ENCODE results near the gene U2AF1L4. TPM values are rescaled to one million over a fixed set of nuclear protein-coding genes. Genes with fewer than 3 reads are reported as not detected.

The U2AF1L4 gene
- total RNA-seq, 4 donors from 2014 or later = 7.9 to 31.1 (median 20.9) TPM

DNA sequence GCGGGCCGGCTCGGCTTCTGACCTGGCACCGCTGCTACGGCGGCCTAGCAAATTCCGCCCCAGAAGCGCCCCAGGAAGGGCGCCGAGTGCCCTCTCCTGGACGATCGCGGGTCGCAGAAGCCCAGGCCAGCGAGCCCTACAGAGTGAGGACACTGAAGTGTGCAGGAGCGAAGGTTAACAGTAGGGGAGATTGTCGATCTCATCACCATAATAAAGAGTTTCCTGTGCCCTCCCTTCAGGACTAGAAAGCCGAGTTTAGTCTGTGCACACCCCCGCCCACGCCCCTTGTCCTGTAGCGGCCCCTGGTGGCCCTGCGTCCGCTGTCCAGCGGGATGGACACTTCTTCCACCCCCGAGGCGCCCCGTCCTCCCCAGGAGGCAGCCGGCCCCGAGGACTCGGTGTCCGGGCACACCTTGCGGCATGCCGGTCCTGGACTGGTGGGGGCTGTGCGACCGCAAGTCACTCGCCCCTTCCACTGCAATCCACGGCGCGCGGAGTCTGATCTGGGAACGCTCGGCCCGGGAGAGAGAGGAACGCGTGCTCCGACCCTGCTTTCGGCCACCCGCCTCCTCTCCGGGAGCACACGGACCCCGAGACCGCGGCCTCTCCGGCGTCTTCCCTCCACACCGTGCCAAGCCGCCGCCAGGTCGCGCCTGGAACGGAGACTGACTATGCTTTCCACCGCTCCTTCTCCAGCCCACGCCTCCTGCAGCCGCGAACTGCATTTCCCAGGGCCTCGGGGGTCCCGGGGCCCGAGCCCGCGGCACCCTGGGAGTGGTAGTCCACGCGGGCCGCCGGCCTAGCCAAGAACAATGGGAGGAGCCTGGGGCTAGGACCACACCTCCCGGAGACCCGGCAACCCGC, 28.2 kb downstream of the U2AF1L4 start:
- peak overlapping the region; percentile 76 to 98 (median 88) for H3K4me3 ChIP-seq
- H3K27ac ChIP-seq (replicated peaks in 1 of 4) = peak overlapping the region; percentile 83 to 94 (median 90)
- no peaks in the 10 kb centered on the region for H3K27me3 ChIP-seq
- peaks cover 14 to 26% (median 25%) of the 10 kb centered on the region in 4 donors for H3K36me3 ChIP-seq
- H3K4me1 ChIP-seq = peaks cover 24 to 46% (median 38%) of the 10 kb centered on the region in 4 donors
- no peaks in the 10 kb centered on the region for H3K9me3 ChIP-seq
- DNase-seq (ENCODE audit: extremely low spot score) = peak; percentile 97
- intact Hi-C loops (cut with DNase I) = loop anchor here (1.0 to 5.0 kb wide), 3 partner anchors 14 to 170 kb away; partner anchors contain the start of gene TMEM147
- TF ChIP-seq EP300 (IDR thresholded peaks at IDR 0.05) (no peak), POLR2A (IDR thresholded peaks at IDR 0.05; ENCODE audit: low read depth) (no peak), POLR2AphosphoS5 (IDR thresholded peaks at IDR 0.05) (peak; percentile 52 to 70)
- TF ChIP-seq, protein P1, sequence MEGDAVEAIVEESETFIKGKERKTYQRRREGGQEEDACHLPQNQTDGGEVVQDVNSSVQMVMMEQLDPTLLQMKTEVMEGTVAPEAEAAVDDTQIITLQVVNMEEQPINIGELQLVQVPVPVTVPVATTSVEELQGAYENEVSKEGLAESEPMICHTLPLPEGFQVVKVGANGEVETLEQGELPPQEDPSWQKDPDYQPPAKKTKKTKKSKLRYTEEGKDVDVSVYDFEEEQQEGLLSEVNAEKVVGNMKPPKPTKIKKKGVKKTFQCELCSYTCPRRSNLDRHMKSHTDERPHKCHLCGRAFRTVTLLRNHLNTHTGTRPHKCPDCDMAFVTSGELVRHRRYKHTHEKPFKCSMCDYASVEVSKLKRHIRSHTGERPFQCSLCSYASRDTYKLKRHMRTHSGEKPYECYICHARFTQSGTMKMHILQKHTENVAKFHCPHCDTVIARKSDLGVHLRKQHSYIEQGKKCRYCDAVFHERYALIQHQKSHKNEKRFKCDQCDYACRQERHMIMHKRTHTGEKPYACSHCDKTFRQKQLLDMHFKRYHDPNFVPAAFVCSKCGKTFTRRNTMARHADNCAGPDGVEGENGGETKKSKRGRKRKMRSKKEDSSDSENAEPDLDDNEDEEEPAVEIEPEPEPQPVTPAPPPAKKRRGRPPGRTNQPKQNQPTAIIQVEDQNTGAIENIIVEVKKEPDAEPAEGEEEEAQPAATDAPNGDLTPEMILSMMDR (IDR thresholded peaks at IDR 0.05) = peak; percentile 86 to 94 (median 90)
- whole genome bisulfite sequencing = under 1% methylated on average over 38 of the region's 77 CpGs

DNA sequence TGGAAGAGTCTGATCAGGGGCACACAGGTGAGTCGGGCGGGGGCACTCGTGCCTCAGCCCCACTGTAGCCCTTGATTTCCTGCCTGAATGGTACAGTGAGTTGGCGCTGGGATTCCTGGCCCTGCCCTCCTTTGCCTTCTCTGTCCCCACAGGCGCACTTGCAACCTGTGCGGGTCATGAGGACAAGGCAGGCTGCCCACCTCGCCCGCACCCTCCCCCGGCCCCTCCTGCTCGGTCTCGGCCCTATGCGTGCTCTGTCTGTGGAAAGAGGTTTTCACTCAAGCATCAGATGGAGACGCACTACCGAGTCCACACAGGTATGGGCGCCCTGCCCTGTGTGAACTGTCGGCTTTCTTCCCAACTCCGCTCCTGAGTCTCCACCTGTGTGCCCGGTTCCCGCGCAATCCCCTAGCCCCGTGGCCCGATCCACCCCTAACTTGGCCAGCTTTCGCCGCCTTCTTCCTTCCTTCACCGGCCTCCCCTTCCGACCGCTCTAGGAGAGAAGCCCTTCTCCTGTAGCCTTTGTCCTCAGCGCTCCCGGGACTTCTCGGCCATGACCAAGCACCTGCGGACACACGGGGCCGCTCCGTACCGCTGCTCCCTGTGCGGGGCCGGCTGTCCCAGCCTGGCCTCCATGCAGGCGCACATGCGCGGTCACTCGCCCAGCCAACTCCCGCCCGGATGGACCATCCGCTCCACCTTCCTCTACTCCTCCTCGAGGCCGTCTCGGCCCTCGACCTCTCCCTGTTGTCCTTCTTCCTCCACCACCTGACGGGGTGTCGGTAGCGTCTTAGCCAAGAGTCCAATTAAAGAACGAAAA, 29.0 kb downstream of the U2AF1L4 start:
- no peaks in the 10 kb centered on the region for H3K27me3 ChIP-seq
- peak overlapping the region; percentile 83 to 94 (median 90) for H3K27ac ChIP-seq (replicated peaks in 1 of 4)
- no peak for DNase-seq (ENCODE audit: extremely low spot score)
- TF ChIP-seq, protein P1 (IDR thresholded peaks at IDR 0.05) = no peak
- TF ChIP-seq POLR2AphosphoS5 (IDR thresholded peaks at IDR 0.05) = no peak
- no peak for TF ChIP-seq POLR2A (IDR thresholded peaks at IDR 0.05; ENCODE audit: low read depth)
- no peak for TF ChIP-seq EP300 (IDR thresholded peaks at IDR 0.05)
- intact Hi-C loops (cut with DNase I) = loop anchor here (1.0 to 5.0 kb wide), 3 partner anchors 13 to 169 kb away; partner anchors contain the start of gene TMEM147
- peak overlapping the region; percentile 76 to 98 (median 88) for H3K4me3 ChIP-seq
- peaks cover 24 to 39% (median 33%) of the 10 kb centered on the region in 4 donors for H3K4me1 ChIP-seq
- no peaks in the 10 kb centered on the region for H3K9me3 ChIP-seq
- WGBS = 4% methylated on average over 22 of the region's 52 CpGs
- peaks cover 7 to 18% (median 17%) of the 10 kb centered on the region in 4 donors for H3K36me3 ChIP-seq

DNA sequence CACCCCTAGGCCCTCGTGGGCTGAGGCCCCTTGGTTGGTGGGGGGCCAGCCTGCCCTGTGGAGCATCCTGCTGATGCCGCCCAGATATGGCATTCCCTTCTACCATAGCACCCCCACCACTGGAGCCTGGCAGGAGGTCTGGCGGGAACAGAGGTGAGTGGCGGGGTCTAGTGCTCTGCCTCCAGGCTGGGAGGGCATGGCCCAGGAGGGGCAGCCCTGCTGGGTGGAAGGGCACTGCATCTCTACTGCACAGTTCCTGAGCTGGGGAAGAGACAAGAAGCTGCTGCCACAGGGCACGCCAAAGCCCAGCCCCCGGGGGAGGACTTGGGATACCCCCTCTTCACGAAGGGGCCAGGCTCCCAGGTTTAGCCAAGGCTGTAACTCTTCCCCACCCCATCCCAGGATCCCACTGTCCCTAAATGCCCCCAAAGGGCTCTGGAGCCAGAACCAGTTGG, 29.8 kb downstream of the U2AF1L4 start:
- no peaks in the 10 kb centered on the region for H3K9me3 ChIP-seq
- intact Hi-C loops (cut with DNase I) = loop anchor here (5.0 kb wide), 1 partner anchor 168 kb away; the partner anchor contains the start of gene TMEM147
- TF ChIP-seq POLR2A (IDR thresholded peaks at IDR 0.05; ENCODE audit: low read depth) (no peak), POLR2AphosphoS5 (IDR thresholded peaks at IDR 0.05) (no peak), EP300 (IDR thresholded peaks at IDR 0.05) (no peak)
- TF ChIP-seq, protein P1 (IDR thresholded peaks at IDR 0.05) = no peak
- H3K27me3 ChIP-seq = no peaks in the 10 kb centered on the region
- H3K4me1 ChIP-seq = peaks cover 24 to 34% (median 33%) of the 10 kb centered on the region in 4 donors
- 87% methylated on average over 4 of the region's 7 CpGs for WGBS
- H3K36me3 ChIP-seq = peaks cover 3 to 10% (median 9%) of the 10 kb centered on the region in 4 donors
- H3K4me3 ChIP-seq = peak overlapping the region in 3 of 4 donors; percentile 86 to 98 (median 89)
- peak overlapping the region; percentile 83 to 94 (median 90) for H3K27ac ChIP-seq (replicated peaks in 1 of 4)
- DNase-seq (ENCODE audit: extremely low spot score) = no peak

DNA sequence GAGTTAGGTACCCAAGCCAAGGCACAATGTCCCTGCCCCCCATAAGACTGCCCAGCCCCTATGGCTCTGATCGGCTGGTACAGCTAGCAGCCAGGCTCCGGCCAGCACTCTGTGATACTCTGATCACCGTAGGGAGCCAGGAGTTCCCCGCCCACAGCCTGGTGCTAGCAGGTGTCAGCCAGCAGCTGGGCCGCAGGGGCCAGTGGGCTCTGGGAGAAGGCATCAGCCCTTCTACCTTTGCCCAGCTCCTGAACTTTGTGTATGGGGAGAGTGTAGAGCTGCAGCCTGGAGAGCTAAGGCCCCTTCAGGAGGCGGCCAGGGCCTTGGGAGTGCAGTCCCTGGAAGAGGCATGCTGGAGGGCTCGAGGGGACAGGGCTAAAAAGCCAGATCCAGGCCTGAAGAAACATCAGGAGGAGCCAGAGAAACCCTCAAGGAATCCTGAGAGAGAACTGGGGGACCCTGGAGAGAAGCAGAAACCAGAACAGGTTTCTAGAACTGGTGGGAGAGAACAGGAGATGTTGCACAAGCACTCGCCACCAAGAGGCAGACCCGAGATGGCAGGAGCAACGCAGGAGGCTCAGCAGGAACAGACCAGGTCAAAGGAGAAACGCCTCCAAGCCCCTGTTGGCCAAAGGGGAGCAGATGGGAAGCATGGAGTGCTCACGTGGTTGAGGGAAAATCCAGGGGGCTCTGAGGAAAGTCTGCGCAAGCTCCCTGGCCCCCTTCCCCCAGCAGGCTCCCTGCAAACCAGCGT, 30.4 kb downstream of the U2AF1L4 start:
- DNase-seq (ENCODE audit: extremely low spot score) = no peak
- TF ChIP-seq POLR2AphosphoS5 (IDR thresholded peaks at IDR 0.05) = no peak
- TF ChIP-seq, protein P1 (IDR thresholded peaks at IDR 0.05) = no peak
- no peak for TF ChIP-seq POLR2A (IDR thresholded peaks at IDR 0.05; ENCODE audit: low read depth)
- no peak for TF ChIP-seq EP300 (IDR thresholded peaks at IDR 0.05)
- H3K9me3 ChIP-seq = no peaks in the 10 kb centered on the region
- intact Hi-C loops (cut with DNase I) = loop anchor here (5.0 kb wide), 1 partner anchor 167 kb away; the partner anchor contains the start of gene TMEM147
- H3K27me3 ChIP-seq = no peaks in the 10 kb centered on the region
- no peak overlapping the region for H3K4me3 ChIP-seq
- H3K36me3 ChIP-seq = peaks cover 1 to 4% (median 3%) of the 10 kb centered on the region in 4 donors
- H3K27ac ChIP-seq (replicated peaks in 1 of 4) = no peak overlapping the region
- WGBS = 73% methylated on average over 8 of the region's 14 CpGs
- peaks cover 21 to 30% (median 28%) of the 10 kb centered on the region in 4 donors for H3K4me1 ChIP-seq
